ENCODE results near the gene TTC39A.

TTC39A gene

GRCh38 chr1:51321924-51322280 is 8.5 kb downstream of the TTC39A start:
- TF ChIP-seq YY1 (IDR thresholded peaks at IDR 0.05; ENCODE audit: insufficient read depth, insufficient read length): no peak
- no peak for TF ChIP-seq SUZ12 (IDR thresholded peaks at IDR 0.05; ENCODE audit: extremely low read depth, insufficient read depth, insufficient read length)
- no peak for TF ChIP-seq ZNF274 (IDR thresholded peaks at IDR 0.05; ENCODE audit: low read depth, low read length)
- Histone ChIP-seq H3K36me3 (ENCODE audit: insufficient read depth, insufficient read length, low read length) (no peaks in the 10 kb centered on the region), H3K9me3 (ENCODE audit: insufficient read depth, low read length) (no peaks in the 10 kb centered on the region), H3K4me1 (ENCODE audit: insufficient read depth, insufficient read length) (peaks cover 10% of the 10 kb centered on the region), H3K27me3 (ENCODE audit: insufficient read depth, insufficient read length) (no peaks in the 10 kb centered on the region), H3K9ac (ENCODE audit: insufficient read length, low read depth) (no peak overlapping the region), H3K4me3 (ENCODE audit: insufficient read length, low read depth) (no peak overlapping the region)
- no peak for DNase-seq (ENCODE audit: low read depth, low spot score)

GRCh38 chr1:51320967-51321923 is 9.1 kb downstream of the TTC39A start:
- H3K9ac ChIP-seq (ENCODE audit: insufficient read length, low read depth): no peak overlapping the region
- no peak for TF ChIP-seq SUZ12 (IDR thresholded peaks at IDR 0.05; ENCODE audit: extremely low read depth, insufficient read depth, insufficient read length)
- no peak for TF ChIP-seq YY1 (IDR thresholded peaks at IDR 0.05; ENCODE audit: insufficient read depth, insufficient read length)
- TF ChIP-seq ZNF274 (IDR thresholded peaks at IDR 0.05; ENCODE audit: low read depth, low read length): no peak
- H3K36me3 ChIP-seq (ENCODE audit: insufficient read depth, insufficient read length, low read length): no peaks in the 10 kb centered on the region
- peaks cover 11% of the 10 kb centered on the region for H3K4me1 ChIP-seq (ENCODE audit: insufficient read depth, insufficient read length)
- H3K4me3 ChIP-seq (ENCODE audit: insufficient read length, low read depth): no peak overlapping the region
- DNase-seq (ENCODE audit: low read depth, low spot score): no peak
- no peaks in the 10 kb centered on the region for H3K27me3 ChIP-seq (ENCODE audit: insufficient read depth, insufficient read length)
- H3K9me3 ChIP-seq (ENCODE audit: insufficient read depth, low read length): no peaks in the 10 kb centered on the region

GRCh38 chr1:51317798-51318197 is 12.6 kb downstream of the TTC39A start:
- Histone ChIP-seq H3K27me3 (ENCODE audit: insufficient read depth, insufficient read length) (no peaks in the 10 kb centered on the region), H3K36me3 (ENCODE audit: insufficient read depth, insufficient read length, low read length) (no peaks in the 10 kb centered on the region), H3K4me1 (ENCODE audit: insufficient read depth, insufficient read length) (peaks cover 22% of the 10 kb centered on the region), H3K4me3 (ENCODE audit: insufficient read length, low read depth) (no peak overlapping the region), H3K9ac (ENCODE audit: insufficient read length, low read depth) (no peak overlapping the region), H3K9me3 (ENCODE audit: insufficient read depth, low read length) (no peaks in the 10 kb centered on the region)
- TF ChIP-seq YY1 (IDR thresholded peaks at IDR 0.05; ENCODE audit: insufficient read depth, insufficient read length) (no peak), ZNF274 (IDR thresholded peaks at IDR 0.05; ENCODE audit: low read depth, low read length) (no peak), SUZ12 (IDR thresholded peaks at IDR 0.05; ENCODE audit: extremely low read depth, insufficient read depth, insufficient read length) (no peak)
- DNase-seq (ENCODE audit: low read depth, low spot score): no peak

GRCh38 chr1:51316846-51317120 is 13.6 kb downstream of the TTC39A start:
- H3K4me1 ChIP-seq (ENCODE audit: insufficient read depth, insufficient read length): peaks cover 22% of the 10 kb centered on the region
- H3K9me3 ChIP-seq (ENCODE audit: insufficient read depth, low read length): no peaks in the 10 kb centered on the region
- H3K36me3 ChIP-seq (ENCODE audit: insufficient read depth, insufficient read length, low read length): no peaks in the 10 kb centered on the region
- H3K27me3 ChIP-seq (ENCODE audit: insufficient read depth, insufficient read length): no peaks in the 10 kb centered on the region
- no peak overlapping the region for H3K9ac ChIP-seq (ENCODE audit: insufficient read length, low read depth)
- TF ChIP-seq SUZ12 (IDR thresholded peaks at IDR 0.05; ENCODE audit: extremely low read depth, insufficient read depth, insufficient read length): no peak
- no peak for TF ChIP-seq ZNF274 (IDR thresholded peaks at IDR 0.05; ENCODE audit: low read depth, low read length)
- no peak overlapping the region for H3K4me3 ChIP-seq (ENCODE audit: insufficient read length, low read depth)
- no peak for DNase-seq (ENCODE audit: low read depth, low spot score)

GRCh38 chr1:51316113-51316845 is 14.1 kb downstream of the TTC39A start:
- TF ChIP-seq SUZ12 (IDR thresholded peaks at IDR 0.05; ENCODE audit: extremely low read depth, insufficient read depth, insufficient read length): no peak
- TF ChIP-seq ZNF274 (IDR thresholded peaks at IDR 0.05; ENCODE audit: low read depth, low read length): no peak
- no peak for TF ChIP-seq YY1 (IDR thresholded peaks at IDR 0.05; ENCODE audit: insufficient read depth, insufficient read length)
- Histone ChIP-seq H3K27me3 (ENCODE audit: insufficient read depth, insufficient read length) (no peaks in the 10 kb centered on the region), H3K4me1 (ENCODE audit: insufficient read depth, insufficient read length) (peaks cover 20% of the 10 kb centered on the region), H3K9ac (ENCODE audit: insufficient read length, low read depth) (no peak overlapping the region), H3K36me3 (ENCODE audit: insufficient read depth, insufficient read length, low read length) (no peaks in the 10 kb centered on the region), H3K9me3 (ENCODE audit: insufficient read depth, low read length) (no peaks in the 10 kb centered on the region), H3K4me3 (ENCODE audit: insufficient read length, low read depth) (no peak overlapping the region)
- no peak for DNase-seq (ENCODE audit: low read depth, low spot score)

GRCh38 chr1:51314974-51315373 is 15.4 kb downstream of the TTC39A start:
- TF ChIP-seq ZNF274 (IDR thresholded peaks at IDR 0.05; ENCODE audit: low read depth, low read length): no peak
- no peak for TF ChIP-seq YY1 (IDR thresholded peaks at IDR 0.05; ENCODE audit: insufficient read depth, insufficient read length)
- no peak for TF ChIP-seq SUZ12 (IDR thresholded peaks at IDR 0.05; ENCODE audit: extremely low read depth, insufficient read depth, insufficient read length)
- no peaks in the 10 kb centered on the region for H3K27me3 ChIP-seq (ENCODE audit: insufficient read depth, insufficient read length)
- H3K4me3 ChIP-seq (ENCODE audit: insufficient read length, low read depth): no peak overlapping the region
- no peaks in the 10 kb centered on the region for H3K36me3 ChIP-seq (ENCODE audit: insufficient read depth, insufficient read length, low read length)
- DNase-seq (ENCODE audit: low read depth, low spot score): no peak
- H3K9ac ChIP-seq (ENCODE audit: insufficient read length, low read depth): no peak overlapping the region
- no peaks in the 10 kb centered on the region for H3K9me3 ChIP-seq (ENCODE audit: insufficient read depth, low read length)
- H3K4me1 ChIP-seq (ENCODE audit: insufficient read depth, insufficient read length): peaks cover 26% of the 10 kb centered on the region

Measured in NT2/D1 (cell line).